Measurements from ENCODE around the gene DCANP1. TPM values are rescaled to one million over a fixed set of nuclear protein-coding genes. Genes with fewer than 3 reads are reported as not detected.
A peak's percentile ranks its signal among the peaks of the same experiment; 100 is the strongest.

The DCANP1 gene
- total and polyA plus RNA-seq, 9 of the 15 experiments (the other 6 are each of a cell fraction or from before 2014, with no cell fraction given), result not detected

- TF ChIP-seq ZNF280B (CRISPR knock-in tag; IDR thresholded peaks at IDR 0.05) (no peak), ZFX (CRISPR knock-in tag; IDR thresholded peaks at IDR 0.05) (no peak), RCOR1 (IDR thresholded peaks at IDR 0.05; ENCODE audit: borderline replicate concordance in 1 of 2, low read depth in 2 of 2, low read length in 2 of 2) (peak; percentile 34 to 69; a peak in 3 of 4 replicates), FIP1L1 (IDR thresholded peaks at IDR 0.05; ENCODE audit: low read depth, low read length, poor library complexity, severe bottlenecking) (no peak), NR0B1 (IDR thresholded peaks at IDR 0.05; ENCODE audit: partially characterized antibody) (no peak), ZBTB8A (IDR thresholded peaks at IDR 0.05; ENCODE audit: partially characterized antibody) (no peak), ZNF699 (CRISPR knock-in tag; IDR thresholded peaks at IDR 0.05; ENCODE audit: insufficient replicate concordance) (no peak), MAFG (tag; conservative IDR thresholded peaks at IDR 0.05) (no peak), GTF2A2 (tag; IDR thresholded peaks at IDR 0.05) (no peak), CAMTA2 (CRISPR knock-in tag; conservative IDR thresholded peaks at IDR 0.05) (no peak), TAF7 (tag; IDR thresholded peaks at IDR 0.05) (no peak)
- TF ChIP-seq, protein P1, sequence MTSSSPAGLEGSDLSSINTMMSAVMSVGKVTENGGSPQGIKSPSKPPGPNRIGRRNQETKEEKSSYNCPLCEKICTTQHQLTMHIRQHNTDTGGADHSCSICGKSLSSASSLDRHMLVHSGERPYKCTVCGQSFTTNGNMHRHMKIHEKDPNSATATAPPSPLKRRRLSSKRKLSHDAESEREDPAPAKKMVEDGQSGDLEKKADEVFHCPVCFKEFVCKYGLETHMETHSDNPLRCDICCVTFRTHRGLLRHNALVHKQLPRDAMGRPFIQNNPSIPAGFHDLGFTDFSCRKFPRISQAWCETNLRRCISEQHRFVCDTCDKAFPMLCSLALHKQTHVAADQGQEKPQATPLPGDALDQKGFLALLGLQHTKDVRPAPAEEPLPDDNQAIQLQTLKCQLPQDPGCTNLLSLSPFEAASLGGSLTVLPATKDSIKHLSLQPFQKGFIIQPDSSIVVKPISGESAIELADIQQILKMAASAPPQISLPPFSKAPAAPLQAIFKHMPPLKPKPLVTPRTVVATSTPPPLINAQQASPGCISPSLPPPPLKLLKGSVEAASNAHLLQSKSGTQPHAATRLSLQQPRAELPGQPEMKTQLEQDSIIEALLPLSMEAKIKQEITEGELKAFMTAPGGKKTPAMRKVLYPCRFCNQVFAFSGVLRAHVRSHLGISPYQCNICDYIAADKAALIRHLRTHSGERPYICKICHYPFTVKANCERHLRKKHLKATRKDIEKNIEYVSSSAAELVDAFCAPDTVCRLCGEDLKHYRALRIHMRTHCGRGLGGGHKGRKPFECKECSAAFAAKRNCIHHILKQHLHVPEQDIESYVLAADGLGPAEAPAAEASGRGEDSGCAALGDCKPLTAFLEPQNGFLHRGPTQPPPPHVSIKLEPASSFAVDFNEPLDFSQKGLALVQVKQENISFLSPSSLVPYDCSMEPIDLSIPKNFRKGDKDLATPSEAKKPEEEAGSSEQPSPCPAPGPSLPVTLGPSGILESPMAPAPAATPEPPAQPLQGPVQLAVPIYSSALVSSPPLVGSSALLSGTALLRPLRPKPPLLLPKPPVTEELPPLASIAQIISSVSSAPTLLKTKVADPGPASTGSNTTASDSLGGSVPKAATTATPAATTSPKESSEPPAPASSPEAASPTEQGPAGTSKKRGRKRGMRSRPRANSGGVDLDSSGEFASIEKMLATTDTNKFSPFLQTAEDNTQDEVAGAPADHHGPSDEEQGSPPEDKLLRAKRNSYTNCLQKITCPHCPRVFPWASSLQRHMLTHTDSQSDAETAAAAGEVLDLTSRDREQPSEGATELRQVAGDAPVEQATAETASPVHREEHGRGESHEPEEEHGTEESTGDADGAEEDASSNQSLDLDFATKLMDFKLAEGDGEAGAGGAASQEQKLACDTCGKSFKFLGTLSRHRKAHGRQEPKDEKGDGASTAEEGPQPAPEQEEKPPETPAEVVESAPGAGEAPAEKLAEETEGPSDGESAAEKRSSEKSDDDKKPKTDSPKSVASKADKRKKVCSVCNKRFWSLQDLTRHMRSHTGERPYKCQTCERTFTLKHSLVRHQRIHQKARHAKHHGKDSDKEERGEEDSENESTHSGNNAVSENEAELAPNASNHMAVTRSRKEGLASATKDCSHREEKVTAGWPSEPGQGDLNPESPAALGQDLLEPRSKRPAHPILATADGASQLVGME (CRISPR knock-in tag; IDR thresholded peaks at IDR 0.05), result no peak
These were observed 11.4 kb downstream of the DCANP1 start (continued) for GRCh38 chr5:135435467-135436330.
